CD4-positive, alpha-beta T cell treated with Interleukin-6 for 4 hours (primary cell): ENCODE measurements around the gene DNPH1.

Experiments
- DNase-seq: peaks from one replicate; pipeline ENCODE4 v3.0.0-alpha.2; 2020; ENCODE audit warnings: mixed read lengths

The DNPH1 gene

DNA sequence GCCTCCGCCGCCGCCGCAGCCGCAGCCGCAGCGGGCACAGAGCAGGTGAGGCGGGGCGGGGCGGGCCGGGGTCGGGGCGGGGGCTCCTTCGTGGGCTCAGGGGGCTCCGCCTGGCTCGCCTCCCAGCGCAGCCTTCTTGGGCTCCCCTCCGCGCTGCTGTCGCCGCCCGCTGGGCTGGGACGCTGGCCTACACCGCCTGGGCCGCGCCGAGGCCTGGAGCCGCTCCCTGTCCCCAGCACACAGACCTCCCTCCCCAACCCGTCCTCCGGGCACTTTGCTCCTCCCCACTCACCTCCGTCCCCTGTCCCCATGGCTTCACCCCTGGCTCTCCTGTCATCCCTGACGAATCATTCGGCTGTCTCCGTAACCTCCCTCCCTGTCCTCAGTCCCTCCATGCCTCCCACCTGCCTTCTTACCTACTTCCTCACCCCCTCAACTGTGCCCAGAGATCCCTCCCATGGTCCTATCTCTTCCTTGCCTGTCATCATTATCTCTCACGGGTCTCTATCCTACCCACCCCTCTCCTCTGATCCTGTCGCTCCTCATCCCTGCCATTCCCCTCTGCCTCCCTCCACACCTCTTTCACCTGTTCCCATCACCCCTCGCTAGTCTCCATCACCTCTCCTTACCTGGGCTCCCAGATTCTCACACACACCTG lies 14.5 kb upstream of the DNPH1 start:
- DNase-seq = no peak

DNA sequence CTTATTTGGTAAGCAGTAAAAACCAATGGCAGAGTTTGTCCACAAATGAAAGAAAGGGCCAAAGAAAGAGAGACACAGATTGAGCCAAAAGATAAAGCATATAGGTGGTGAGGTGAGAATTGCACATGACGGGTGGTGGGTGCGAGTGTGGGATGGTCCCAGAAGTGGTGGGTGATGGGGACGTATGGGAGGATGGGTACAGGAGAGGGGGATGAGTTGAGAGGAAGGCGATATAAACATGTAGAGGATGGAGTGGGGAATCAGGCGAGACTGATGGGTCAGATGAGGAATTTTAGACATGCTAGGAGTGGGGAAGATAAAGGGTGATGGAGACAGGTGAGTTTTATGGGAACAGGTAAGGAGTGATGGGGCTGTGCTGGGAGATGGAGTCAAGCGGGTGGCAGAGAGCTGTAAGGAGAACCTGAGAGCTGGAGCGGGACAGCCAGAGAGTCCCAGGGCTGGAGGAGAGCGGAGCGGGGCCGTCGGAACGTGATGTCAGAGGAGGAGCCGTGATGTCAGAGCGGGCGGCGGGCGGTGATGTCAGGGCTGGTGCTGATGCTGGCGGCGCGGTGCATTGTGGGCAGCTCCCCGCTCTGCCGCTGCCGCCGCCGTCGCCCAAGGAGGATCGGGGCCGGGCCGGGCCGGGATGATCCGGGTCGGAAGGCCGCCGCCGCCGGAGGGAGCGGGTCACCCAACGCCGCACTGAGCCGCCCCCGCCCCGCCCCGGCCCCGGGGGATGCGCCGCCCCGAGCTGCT lies 13.8 kb upstream of the DNPH1 start, which contains the start of gene TTBK1:
TTBK1 (plus strand) TSS at position 574 of the 756 bp plus-strand sequence. CDS start 3,180 bp downstream, outside the sequence.
- DNase-seq = peak; percentile 32

DNA sequence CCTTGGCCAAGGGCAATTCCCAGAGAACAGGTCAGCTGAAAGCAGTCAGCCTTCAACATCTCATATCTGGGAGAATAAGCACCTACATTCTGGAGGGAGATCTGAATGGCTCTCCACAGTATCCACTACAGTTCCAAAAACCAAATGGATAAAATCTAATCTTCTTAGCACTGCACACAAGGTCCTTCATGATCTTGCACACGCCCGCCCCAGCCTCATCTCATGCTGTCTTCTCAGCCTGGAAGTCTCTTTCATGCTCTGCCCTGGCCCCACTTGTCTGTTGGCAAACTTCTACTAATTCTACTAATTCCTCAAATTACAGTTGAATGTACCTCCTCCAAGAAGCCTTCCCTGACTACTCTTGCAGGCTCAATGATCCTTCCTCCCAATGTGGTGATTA lies 12.2 kb upstream of the DNPH1 start:
- DNase-seq = no peak

DNA sequence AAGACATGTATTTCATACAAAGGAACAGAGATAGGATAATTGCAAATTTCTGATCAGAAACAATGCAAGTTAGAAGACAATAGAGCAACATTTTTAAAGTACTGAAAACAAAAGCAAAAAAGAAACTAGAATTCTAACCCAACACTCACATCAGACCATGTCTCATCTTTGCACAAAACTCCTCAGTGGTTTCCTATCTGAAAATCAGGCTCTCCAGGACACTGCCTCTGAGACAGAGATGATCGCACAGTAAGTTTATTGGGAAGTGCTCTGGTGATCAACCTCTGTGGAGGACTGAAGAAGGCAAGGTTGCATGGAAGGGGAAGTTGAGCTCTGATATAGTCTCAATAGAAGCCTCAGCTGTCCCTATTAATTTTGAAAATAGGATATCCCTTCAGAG lies 11.7 kb upstream of the DNPH1 start:
- no peak for DNase-seq

DNA sequence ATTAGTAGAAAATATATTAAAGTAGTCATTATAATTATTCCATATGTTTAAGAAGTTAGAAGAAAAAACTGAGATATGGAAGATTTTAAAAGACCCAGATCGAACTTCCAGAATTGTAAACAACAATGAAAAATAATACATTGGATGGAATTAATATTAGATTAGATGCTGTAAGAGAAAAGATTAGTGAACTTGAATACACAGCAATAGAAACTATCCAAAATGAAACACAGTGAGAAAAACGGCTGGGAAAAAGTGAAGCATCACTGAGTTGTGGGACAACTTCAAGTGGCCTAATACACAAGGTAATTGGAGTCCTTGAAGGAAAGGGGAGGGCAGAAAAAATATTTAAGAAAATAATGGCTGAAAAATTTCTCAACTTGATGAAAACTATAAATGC lies 9.8 kb upstream of the DNPH1 start:
- no peak for DNase-seq

DNA sequence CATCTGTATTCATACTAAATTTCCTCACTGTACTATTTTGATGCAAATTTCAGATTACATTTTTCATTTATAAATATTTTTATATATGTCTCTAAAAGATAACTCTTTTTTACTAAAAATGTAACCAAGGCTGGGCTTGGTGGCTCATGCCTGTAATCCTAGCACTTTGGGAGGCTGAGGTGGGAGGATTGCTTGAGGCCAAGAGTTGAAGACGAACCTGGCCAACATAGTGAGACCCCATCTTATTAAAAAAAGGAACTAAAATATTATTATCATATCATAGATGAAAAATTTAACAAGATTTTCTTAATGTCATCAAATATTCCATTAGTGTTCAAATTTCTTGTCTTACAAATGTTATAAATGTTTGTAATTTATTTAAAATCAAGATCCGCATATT lies 6.6 kb upstream of the DNPH1 start:
- no peak for DNase-seq

DNA sequence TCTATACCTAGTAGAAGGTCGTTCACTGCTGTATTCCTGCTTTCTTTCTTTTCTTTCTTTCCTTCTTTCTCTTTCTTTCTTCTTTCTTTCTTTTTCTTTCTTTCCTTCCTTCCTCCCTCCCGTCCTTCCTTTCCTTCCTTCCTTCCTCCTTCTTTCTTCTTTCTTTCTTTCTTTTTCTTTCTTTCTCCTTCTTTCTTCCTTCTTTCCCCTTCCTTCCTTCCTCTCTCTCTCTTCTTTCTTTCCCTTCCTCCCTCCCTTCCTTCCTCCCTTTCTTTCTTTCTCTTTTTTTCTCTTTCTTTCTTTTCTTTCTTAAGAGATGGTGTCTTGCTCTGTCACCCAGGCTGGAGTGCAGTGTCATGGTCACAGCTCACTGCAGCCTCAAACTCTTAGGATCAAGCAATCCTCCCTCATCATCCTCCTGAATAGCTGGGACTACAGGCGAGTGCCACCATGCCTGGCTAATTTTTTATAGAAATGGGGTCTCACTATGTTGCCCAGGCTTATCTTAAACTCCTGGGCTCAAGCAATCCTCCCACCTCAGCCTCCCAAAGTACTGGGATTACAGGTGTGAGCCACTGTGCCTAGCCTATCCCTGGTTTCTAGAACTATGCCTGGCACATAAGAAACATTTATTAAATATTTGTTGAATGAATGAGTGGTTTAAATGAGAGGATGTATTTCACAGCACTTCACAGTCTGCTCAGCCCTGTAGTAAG lies 2.6 kb upstream of the DNPH1 start:
- no peak for DNase-seq

DNA sequence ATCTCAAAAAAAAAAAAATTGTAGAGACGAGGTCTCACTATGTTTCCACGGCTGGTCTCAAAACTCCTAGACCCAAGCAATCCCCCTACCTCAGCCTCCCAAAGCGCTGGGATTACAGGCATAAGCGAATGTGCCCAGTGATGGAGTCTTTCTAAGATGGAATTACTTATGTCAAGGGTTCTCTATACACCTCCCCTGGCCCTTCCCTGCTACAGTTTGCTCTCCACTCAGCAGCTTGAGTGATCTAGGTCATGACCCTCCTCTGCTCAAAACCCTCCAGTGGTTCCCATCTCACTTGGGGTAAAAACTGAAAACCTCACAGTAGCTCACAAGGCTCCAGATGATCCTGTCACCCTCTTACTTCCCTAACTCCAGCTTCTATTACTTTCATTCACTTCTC lies 1.8 kb upstream of the DNPH1 start:
- DNase-seq = no peak

DNA sequence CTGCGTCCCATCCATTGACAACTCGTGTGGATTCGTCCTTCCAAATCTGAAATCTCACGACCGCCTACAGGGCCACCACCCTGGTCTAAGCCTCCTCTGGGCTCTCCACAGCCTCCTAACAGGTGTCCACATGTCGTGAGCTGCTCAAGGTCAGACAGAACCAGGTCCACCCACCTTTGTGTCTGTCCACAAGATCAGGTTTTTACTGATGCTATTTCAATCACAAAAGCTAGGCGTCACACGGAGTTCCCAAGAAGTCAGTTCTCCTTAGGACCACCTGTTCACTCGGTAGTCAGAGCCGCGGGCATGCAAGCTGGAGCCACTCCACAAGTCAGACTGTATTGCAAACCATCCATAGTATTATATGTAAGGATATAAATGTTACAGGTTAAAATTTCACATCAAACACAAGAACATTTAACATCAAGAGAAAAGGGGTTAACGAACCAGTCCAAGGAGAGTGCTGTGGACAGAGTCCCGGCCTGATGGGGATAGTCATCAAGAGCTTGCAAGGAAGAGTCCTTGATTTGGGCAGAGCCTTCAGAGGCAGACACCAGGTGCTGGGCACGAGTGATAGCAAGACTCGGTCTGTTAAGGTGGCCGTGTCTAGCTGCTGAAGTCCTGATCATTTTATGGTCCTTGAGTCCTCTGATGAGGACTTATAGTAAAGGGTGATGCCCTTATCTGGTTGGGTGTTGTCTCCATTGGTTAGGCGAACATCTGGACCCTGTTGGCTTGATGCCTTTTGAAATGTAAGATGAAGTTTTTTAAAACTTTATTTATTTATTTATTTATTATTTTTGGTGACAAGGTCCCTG lies 731 bp upstream of the DNPH1 start:
- no peak for DNase-seq

DNA sequence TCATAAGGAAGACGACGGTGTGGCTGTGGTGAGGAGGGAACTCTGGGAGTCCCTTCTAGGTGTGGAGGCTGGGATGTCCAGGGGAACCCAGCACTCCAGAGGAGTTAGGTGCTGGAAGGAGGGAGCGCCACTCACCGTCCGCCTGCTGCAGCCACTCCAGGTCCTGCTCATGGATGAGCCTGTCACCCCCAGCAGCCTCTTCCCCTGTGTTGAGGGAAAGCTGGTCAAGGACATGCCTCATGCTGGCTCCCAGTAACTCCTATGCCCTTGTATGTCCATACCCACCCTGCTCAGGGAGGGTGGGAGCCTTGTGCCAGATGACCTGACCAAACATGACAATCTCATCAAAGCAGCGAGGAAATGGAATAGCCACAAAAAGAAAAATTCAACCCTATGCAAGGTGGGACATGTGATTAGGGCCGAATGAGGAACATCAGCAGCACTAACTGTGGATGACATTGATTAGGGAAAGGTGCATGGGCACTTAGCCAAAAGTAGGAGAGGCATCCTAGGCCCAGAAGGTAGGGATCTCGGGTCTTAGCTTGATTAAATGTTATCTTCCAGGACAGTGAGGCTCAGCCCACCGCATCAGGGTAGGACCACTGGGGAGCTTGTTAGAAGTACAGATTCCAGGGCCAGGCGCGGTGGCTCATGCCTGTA lies 3.0 kb downstream of the DNPH1 start:
- DNase-seq = no peak

DNA sequence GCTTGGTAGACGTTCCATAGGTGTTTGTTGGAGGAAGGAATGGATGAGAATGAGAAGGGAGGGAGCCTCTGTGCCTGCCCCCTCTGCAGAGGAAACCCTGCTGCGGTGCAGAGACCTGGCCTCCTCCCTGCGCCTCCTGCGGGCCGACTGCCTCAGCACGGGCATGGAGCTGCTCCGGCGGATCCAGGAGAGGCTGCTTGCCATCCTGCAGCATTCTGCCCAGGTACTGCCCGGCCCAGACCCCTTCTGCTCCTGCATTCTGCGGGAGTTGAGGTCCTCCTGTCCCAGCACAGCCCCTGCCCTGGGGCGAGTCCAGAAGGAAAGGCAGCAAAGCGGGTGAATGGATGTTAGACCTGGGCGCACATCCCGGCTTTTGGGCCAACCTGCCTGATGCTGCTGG lies 6.1 kb downstream of the DNPH1 start:
- no peak for DNase-seq

DNA sequence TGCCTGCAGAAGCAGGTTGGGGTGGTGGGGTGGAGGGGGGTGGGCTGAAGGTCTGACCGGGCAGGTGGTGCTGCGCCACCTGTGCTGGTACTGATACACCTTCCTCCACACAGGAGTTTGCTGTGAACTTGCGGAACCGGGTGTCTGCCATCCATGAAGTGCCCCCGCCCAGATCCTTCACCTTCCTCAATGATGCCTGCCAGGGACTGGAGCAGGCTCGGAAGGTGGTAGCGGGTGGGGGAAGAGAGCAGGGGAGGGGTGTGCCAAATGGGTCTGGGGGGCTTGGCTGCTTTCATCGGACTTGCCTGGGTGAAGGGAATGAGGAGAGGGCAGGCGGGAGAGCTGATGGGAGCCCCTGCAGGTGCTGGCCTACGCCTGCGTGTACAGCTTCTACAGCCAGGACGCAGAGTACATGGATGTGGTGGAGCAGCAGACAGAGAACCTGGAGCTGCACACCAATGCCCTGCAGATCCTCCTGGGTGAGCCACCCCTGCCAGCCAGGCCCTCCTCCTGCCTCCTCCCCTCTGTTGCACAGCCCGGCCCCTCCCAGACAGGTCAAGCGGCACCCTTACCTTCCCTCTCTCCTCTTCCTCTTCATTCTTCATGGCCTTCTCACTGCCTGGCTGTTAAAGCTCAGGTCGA lies 6.7 kb downstream of the DNPH1 start:
- no peak for DNase-seq

DNA sequence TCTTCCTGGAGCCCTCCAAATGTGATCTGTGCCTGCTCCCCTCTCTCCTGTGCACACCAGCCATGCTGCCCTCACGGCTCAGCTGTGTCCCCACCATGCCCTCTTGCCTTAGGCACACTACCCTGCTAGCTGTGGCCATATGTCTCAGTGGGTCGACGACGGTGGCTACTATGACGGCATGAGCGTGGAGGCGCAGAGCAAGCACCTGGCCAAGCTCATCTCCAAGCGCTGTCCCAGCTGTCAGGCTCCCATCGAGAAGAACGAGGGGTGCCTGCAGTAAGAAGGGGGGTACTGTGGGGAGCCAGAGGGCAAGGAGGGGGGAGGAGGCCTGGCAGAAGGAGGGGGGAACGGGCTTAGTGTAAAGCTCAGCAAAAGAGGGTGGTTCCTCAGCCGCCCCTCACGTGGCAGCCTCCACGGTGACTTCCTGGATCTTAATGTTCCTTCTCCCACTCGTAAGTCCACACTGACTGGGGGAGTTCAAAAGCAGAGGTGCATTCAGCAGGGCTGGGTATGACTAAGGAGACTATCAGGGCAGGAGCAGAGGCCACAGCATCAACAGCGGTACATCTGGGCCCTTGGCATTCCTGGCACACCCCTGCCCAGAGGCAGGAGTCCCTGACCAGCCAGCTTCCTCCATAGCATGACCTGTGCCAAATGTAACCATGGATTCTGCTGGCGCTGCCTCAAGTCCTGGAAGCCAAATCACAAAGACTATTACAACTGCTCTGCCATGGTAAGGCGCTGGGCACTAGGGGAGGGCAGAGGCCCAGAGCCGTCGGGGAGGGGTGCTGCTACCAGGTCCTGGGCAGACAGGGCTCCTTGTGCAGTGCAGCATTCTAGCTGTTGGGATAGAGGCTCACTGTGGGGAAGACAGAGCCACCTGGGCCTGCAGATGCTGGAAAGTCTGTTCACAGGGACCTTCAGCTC lies 8.0 kb downstream of the DNPH1 start:
- no peak for DNase-seq

DNA sequence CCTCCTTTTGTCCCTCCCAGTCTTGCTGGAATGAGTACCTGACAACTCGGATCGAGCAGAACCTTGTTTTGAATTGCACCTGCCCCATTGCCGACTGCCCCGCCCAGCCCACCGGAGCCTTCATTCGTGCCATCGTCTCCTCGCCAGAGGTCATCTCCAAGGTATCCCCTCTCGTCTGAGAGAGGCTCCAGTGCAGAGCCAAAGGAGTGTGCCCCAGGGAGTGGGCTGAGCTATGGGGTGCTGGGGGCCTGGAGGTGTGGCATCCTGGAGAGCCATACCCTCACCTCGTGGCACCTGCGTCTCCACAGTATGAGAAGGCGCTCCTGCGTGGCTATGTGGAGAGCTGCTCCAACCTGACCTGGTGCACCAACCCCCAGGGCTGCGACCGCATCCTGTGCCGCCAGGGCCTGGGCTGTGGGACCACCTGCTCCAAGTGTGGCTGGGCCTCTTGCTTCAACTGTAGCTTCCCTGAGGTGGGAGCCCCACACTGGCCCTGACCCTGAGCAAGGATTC lies 8.8 kb downstream of the DNPH1 start:
- no peak for DNase-seq

DNA sequence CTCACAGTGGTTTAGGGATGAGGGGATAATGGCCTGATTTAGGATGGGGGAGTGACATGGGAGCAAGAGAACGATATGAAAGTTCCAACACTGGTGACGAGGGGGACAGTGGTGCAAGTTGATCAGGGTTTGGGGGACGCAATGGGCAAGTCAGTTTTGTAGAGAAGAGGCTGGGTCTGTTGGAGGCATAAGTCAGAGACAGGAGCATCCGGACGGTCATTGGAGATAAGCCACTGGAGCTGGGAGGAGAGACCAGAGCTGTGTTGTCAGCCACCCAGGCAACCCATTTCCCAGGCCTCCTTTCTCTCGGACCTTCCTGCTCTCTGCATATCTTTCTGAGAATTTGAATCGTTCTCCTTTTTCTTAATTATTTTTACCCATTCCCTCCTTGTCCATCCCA lies 9.5 kb downstream of the DNPH1 start:
- DNase-seq = no peak

DNA sequence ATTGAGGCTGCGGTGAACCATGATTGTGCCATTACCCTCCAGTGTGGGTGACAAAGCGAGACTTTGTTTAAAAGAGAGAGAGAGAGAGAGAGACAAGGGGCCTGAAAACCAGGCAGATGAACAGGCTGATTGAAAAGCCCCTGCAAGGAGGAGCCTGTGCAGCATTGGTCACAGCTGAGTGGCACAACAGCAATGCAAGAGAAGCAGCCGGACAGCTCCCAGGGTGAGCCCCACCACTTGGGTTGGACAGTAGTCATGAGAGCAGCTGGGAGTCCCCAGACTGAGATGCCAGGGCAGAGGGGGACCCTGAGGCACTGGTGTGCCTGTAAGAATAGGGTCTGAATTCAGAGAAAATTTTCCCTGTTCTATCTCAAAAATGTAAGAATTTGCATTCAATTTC lies 10.2 kb downstream of the DNPH1 start:
- DNase-seq = no peak

DNA sequence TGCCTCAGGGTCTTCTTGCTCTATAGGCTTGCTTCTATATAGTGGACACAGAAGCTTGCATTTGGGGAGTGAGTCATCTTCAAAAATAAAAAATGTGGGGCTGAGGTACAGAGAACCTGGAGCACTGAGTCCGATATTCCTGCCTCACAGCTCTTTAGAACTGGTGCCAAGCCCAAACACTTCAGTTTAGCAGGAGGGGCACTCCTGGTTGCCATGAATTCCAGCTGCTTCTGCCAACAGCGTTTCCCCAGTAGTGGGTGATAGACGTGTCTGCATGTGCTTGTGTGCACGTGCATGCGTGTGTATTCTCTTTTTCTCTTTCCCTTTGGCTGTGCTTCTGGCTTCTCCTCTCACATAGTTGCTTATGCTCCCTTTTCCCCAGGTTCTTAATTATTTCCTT lies 11.9 kb downstream of the DNPH1 start:
- DNase-seq = no peak

DNA sequence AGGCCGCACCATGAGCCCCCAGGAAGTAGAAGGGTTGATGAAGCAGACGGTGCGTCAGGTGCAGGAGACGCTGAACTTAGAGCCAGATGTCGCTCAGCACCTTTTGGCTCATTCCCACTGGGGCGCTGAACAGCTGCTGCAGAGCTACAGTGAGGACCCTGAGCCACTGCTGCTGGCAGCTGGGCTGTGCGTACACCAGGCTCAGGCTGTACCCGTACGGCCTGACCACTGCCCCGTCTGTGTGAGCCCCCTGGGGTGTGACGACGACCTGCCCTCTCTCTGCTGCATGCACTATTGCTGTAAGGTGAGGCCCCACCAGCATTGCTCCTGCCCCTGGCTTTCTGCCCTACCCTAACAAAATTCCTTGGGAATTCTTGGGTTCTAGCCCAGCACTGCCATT lies 13.1 kb downstream of the DNPH1 start:
- no peak for DNase-seq

DNA sequence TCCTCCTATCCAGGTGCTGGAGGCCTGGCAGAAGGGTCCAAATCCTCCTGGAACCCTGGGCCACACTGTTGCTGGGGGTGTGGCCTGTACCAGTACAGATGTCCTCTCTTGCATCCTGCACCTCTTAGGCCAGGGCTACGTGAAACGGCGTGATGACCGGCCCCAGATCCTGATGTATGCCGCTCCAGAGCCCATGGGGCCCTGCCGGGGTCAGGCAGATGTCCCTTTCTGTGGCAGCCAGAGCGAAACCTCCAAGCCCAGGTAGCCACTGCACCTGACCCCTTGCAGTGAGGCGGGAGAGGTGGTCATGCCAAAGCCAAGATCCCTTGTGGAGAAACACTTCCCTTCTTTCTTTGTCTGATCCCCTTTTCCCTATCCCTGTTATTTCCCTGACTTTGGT lies 14.2 kb downstream of the DNPH1 start:
- DNase-seq = no peak

DNA sequence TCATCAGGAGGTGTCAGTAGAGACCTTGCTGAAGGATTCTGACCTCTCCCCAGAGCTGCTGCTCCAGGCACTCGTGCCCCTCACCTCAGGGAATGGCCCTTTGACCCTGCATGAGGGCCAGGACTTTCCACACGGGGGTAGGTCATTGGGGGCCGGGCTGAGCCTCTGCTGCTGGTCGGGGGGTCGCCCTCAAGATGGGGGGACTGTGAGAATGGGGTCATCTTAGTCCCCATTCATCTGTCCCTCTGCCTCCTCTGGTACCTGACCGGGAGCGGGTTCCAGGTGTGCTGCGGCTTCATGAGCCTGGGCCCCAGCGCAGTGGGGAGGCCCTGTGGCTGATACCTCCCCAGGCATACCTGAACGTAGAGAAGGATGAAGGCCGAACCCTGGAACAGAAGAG lies 15.8 kb downstream of the DNPH1 start:
- no peak for DNase-seq

DNA sequence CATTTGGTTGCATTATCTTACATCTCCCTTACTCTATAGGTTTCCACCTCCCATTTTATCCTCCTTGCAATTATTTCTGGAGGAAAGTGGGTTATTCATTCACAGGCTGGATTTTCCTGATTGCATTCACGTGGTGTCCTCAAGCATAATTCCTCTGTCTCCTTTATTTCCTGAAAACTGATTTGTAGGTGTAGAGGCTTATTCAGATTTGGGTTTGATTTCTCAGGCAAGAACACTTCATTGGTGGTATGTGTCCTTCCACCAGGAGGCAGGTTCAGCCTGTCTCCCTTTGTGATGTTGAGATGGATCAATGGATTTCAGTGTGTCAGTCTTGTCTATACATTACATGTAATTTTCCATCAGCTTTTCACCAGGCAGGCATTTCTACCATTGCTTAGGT lies 17.3 kb downstream of the DNPH1 start:
- DNase-seq = no peak
